Stimulated activated CD4-positive, alpha-beta T cell treated with anti-CD3 and anti-CD28 coated beads, TNF-alpha, amount 100 ng/mL, for 24 hours (primary cell): Measurements from ENCODE around the gene STK24.

ENCODE experiments used
- DNase-seq, 3 experiments: peaks; one replicate each; pipeline ENCODE4 v3.0.0-alpha.2; 2020; ENCODE audit warnings: low read depth in 3 of 3

STK24 gene

DNA sequence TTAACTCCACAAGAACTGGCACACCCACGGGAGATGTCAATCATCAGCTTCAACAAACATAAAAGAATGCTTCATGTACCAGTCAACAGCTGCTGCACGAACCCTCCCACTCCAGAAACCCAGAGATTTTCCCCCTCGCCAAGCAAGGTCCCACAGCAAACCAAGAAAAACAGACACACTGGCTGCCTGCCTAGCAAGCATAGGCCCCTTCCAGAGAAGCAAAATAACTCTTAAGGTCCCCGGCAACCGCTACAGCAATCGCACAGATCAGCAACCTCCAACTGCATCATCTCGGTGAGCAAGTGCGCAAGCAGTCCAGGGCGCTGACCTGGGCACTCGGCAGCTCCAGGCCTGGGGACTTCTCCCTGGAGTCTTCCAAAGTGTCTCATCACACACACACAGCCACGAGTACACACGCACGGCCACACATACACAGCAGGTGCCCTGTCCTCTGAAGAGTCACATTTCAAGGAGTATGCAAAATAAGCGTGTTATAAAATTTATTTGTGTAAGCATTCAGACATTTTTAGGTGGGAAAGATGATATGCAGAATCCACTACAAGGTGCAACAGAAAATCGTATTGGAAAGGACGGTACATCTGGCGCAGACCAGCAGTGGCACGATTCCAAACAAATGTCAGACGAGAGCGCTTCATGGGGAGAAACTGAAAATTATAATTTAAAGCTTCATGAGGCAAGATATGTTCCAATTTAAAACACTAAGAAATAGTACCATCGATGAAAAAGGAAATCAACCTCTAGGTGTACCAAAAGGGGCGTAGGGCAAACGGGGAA, 125.0 kb downstream of the STK24 start:
- no peak for DNase-seq

DNA sequence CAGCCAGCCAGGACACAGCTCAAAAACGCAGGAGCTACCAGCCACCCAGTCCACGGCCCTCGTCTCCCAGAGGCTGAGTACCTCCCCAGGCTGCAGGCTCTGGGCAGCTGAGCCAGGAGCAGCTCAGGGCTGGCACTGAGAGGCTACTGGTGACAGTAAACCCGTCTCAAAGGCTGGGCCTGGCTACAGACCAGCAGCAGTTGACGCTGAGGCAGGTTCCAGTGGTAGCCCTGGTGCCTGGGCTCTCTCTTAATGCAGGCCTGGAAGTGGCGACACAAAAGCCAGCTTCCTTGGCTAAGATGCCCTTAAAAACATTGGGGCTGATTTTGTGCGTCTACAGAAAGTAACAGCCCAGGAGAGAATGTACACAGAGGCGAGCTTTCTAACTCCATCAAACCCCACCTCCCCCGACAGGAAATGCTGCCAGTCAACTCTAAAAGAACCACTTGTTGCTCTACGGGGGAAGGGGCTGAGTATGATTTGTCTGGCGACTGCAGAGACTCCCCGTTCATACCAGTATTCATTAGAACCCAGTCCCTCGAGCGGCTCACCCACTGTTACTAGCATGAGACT, 126.3 kb downstream of the STK24 start:
- DNase-seq: no peak

DNA sequence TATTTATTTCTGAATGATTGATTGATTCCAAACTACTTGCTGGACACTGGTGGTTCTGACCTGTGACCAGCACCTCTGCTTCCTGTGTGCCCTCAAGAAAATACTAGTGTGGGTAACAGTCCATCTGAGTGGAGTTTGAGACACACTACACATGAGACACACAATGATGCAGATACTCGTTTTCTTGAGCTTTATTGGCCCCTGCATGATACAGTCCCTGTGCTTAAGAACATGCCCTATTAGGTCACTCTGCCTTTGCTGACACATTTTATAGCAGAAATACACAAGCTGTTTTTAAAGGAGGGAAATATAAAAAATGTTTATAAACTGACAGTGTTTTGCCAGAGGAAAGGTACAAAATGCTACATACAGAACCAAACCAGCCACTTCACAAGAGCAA, 126.9 kb downstream of the STK24 start:
- DNase-seq: no peak

DNA sequence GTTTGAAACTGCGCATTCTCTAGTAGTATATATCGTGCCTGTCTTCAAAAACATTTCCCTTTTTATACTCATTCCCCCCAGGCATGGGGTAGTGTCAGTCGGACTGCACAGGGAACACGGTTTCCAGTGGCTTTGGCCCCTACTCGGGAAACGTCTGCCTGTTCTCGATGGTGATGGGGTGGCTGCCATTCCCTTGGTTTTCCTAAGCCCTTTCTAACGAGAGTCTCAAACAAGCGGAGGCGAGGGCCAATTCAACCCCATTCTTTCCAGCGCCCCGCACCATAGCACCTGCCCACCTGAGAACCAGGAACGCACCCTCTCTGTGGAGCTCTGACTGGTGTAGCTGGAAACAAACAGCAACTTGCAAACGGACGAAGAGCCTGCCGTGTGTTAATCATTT, 127.6 kb downstream of the STK24 start:
- no peak for DNase-seq

DNA sequence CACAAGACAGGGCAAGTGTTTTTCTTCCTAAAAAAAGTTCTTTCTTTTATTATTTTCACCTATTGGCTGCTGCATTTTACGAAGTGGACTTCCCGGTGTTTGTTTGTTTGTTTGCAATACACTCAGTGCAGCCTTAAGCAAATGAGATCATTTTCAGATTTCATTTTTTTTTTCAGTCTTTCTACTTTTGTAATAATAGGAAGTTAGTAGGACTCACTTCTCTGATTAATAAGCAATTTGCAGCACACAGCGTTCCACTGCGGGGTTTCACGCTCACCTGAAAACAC, 128.3 kb downstream of the STK24 start:
- no peak for DNase-seq

DNA sequence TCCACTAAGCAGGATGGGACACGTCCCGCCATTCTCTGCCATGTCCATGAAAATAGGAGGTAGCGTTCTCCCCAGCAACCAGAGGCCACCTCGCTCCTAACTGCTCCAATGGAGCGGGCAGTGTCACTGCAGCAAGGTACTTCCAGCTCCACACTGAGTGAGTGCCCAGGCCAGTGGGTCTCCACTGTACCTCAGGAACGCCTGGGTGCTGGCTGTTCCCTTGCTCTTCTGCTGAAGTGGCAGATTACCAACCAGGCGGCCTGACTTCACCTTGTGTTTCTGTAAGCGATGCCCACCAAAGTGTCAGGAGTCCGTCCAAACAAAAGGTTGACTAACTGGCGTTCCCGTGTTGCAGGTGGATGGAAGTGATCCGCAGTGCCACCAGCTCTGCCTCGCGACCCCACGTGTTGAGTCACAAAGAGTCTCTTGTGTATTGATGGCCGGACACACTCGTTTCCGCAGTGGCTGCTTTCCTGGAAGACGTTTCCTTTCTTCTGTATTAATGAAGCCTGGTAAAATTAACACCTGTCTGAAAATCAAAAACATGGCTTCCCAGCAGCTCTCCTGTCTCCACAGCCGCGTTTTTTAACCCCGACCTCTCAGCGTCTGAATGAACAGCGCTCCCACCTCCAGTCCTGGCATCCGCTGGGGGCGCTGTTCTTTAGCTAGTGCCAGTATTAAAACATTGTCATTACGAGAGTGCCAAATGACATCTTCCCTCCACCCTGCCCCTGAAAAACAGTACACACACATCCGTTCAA, 128.8 kb downstream of the STK24 start:
- DNase-seq: peak in 1 of 3 experiments; percentile 19

DNA sequence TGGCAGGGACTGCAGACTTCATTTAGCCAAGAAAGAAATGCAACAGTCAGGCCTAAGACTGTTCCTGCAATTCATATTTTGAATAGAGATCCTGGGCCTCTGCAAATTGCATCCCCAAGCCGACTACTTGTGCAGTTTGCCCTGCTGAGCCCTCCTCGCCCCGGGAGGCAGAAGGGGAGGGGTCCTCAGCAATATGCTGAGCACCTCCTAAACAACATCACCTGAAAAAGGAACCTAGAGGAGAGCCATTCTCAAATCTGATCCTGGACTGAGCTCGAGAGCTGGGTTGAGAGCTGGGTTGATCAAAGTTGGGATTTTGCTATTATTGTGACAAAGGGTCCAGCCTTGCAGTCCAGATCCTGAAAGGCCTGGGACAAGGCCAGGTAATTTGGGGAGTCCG, 129.8 kb downstream of the STK24 start:
- DNase-seq: no peak

DNA sequence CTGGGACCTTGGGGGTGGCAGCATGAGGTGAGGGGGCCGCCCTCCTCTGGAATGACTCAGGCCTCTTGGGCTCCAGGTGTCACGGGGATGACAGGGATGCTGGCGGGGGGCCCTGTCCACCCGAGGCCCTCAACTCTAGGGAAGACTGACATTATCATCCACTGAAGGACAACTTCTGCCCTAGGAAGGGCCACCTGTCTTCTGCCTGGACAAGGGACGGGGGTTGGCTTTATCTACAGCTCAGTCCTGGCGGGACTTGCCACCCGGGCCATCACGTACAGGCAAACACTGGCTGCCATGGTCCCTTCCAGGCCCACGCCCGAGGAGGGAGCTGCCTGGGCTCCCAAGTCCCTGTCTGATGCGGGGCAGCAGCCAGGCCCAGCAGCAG, 130.7 kb downstream of the STK24 start:
- DNase-seq: no peak

DNA sequence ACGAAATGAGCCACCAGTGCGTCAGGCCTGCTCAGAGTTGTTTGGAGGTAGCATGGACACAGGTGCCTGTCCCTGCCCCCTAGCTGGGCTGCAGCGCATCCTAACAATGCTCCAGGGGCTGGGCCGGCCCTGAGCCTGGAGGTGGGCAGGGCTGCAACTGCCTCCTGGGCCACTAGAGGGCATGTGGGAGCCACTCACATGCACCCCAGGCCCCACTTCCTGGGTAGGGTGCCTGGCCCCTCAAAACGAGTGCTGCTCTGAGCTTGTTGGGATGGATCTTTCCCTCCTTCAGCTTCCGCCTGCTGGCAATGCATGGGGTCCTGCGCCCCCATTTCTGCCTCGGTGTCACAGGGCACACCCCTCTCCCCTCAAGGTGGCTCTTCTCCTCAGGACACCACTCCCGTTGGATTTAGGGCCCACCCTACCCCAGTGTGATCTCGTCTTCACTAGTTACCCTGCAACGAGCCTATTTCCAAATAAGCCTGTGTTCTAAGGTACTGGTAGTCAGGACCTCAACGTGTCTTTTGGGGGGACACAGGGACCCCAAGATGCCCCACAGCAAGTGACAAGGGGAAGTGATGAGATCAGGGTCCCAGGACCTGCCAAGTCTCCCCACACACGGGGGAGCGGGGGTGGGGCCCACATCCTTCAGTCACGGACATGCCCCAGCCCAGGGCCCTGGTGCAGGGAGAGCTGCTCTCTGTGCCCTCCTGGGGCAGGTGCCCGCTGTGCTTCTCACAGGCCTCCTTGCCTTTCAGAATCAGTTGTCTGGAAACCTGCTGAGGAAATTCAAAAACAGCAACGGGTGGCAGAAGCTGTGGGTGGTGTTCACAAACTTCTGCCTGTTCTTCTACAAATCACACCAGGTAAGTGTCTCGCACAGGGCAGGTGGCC, 131.3 kb downstream of the STK24 start:
- DNase-seq: peak; percentile 57 to 78 (median 59)

DNA sequence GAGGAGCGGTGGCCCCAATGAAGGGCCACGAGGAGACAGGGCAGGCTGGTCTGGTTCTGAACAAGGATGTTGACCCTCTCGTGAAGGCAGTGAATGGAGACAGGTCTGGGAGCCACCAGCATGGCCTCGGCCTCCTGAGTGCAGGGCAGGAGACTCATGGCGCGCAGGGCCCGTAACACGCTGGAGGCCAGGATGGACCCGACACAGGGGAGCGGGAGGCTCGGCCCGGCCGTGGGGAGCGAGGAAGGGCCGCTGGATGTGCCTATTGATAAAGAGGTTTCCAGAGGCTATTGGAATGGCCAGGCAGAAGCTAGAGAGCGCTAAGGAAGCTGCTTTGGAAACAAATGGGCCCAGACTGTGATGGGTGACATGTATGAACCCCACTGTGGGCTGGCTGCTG, 132.5 kb downstream of the STK24 start:
- no peak for DNase-seq

DNA sequence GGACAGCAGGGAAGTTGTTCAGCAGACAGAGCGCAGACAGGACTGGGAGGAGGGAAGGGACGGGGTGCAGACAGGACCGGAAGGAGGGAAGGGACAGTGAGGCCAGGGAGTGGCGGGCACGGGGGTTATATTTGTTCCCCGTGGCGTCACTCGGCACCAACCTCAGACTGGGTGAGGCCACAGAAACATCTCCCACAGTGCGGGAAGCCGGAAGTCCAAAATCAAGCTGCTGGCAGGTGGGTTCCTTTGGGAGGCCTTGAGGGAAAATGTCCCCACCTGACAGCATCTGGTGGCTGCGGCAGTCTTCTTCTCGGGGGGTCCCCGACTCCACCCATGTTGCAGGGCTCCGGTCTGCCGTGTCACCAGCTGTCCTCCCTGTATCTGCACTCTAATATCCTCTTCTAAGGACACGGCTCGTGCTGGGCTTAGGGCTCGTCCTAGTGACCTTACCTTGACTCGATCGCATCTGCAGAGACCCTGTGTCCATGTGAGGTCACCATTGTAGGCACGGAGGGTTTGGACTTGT, 133.0 kb downstream of the STK24 start:
- no peak for DNase-seq

DNA sequence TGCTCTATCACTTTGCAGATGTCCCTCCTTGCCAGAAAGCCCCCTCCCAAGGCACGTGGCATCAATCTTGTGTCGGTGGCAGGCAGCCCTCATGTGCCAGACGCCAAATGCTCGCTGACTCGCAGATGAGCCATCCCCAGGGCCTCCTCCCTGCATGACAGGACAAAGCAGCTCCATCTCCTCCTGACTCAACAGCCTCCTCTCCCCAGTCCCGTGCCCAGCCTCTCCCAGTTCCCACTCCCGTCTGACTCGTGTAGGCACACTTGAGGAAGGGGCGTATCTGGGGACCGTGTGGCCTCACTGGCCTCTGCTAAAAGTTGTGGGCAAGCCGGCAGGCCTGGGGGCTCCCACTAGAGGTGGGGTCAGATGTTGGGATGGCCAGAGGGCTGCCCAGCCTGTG, 133.6 kb downstream of the STK24 start:
- DNase-seq: no peak

DNA sequence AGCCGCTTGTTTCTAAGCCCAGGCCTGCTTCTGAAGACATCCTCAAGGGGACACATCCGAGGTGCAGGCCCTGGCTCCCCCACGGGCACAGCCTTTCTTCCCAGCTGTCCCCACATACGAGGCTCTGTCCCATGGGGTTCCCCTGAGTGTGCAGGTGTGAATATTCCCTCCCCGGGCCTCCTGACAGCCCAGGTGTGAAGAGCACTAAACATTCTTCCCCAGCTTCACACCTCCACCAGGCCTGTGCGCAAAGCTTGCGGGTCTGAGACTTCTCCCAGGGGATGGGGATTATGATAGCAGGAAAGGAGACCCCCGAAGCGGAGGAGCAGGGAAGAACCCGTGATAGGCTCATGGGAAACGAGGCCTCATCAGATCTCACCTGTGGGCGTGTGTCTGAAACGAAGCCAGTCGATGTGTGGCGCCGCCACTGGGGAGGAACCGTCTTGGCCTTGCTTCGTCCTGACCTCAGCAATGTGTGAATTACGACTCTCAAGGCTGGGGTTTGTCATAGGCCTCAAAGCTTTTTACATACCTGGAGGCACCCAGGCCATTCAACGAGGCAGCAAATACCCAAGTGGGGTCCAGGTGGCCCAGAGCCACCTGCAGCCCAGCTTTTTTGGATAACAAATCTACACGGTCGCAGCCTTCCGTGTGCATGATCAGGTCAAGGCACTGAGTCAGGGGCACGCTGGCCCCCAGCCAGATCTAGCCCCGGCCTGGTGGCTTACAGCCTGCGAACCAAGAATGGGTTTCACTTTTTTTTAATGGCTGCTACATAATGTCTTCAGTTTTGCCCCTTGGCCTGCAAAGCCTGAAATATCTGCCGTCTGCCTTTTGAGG, 134.3 kb downstream of the STK24 start:
- DNase-seq: no peak

DNA sequence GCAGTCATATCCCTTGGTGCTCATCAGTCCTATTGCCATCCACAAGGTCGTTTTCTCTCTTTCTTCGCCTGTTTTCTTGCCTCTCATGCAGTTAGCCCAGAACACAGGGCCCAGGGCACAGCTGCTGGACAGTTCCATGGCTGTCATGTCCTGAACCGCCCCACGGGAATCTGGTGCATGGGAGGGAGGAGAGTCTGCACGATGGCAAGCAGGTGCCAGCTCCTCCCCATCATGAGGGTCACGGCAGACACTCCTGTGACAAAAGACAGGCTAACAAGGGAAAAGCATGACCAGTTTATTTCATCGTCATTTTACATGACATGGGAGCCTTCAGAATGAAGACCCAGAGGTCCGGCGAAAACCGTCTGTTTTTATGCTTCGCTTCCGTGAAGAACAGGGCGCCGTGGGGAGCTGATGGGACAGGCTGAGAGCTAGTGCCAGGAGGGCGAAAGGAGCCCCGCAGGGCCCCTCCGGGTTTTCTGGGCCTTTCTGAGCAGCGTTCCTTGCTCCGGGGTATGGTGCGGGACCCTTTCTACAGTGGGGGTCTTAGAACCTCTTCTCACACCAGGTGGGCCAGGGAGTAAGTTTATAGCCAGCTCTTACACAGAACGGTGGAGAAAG, 135.7 kb downstream of the STK24 start:
- DNase-seq: no peak

DNA sequence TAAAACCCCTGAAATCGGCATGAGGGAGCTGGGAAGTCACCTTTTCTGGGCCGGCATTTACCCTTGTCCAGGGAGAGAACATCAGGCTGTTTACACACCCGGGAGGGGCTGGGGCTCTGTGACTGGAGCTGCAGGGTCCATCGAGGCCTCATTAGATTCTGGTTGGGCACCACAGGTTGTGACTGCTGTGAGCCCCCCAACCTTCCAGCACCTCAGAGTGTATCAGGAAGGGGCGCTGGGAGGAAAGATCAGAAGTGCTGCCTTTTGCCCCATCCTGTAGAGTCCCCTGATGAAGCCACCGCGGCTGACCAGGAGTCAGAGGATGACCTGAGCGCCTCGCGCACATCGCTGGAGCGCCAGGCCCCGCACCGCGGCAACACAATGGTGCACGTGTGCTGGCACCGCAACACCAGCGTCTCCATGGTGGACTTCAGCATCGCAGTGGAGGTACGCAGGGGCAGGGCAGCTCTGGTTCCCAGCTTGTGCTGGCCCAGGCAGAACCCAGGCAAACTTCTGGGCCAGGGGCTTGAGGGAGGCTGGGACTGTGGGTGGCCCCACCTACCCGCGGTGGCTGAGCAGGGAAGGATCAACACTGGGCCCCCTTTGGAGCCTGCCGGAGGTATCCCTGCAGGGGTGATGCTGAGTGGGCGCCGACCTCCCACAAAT, 136.4 kb downstream of the STK24 start:
- DNase-seq: no peak

DNA sequence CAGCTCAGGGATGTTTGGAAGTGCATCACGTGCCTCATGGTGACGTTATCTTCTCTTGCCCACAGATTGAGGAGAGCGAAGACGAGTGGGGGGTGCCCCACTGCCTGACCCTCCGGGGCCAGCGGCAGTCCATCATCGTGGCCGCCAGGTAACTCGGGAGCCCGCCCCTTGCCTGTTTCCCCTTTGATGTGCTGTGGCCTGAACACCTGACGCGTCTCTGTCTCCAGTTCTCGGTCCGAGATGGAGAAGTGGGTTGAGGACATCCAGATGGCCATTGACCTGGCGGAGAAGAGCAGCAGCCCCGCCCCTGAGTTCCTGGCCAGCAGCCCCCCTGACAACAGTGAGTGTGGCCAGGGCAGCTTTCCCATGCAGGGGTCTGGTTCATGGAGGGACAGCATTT, 137.0 kb downstream of the STK24 start:
- DNase-seq: no peak

DNA sequence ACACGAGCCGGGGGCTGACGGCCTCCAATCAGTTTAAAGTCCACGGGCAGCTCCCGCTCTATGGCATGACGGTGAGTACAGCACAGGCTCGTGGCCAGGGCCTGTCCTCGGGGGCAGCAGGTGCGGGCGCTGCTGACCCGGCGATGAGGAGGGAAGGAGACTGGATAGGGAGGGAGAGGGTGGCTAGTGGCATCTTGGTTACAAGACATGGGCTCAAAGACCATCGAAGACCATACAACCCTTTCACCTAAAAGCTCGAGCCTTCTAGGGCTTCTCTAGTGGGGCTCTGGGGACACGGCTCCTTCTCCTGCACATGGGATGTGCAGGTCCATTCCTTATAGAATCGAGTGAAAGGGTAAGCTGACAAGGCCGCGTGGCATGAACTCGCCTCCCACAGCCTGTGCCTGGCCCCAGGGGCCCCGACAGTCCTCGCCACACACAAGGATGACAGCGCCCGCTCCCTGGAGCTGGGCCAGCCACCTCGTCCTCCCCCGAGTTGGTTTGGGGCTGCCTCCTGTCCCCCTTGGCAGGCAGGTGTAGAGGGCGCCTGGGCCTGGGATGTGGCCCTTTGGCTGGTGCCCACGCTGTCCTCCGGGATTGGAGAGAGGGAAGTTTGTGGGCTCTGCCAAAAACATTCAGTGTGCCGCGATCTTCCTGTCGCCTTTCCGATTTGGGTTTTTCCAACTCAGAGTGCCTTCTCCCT, 137.6 kb downstream of the STK24 start:
- no peak for DNase-seq

DNA sequence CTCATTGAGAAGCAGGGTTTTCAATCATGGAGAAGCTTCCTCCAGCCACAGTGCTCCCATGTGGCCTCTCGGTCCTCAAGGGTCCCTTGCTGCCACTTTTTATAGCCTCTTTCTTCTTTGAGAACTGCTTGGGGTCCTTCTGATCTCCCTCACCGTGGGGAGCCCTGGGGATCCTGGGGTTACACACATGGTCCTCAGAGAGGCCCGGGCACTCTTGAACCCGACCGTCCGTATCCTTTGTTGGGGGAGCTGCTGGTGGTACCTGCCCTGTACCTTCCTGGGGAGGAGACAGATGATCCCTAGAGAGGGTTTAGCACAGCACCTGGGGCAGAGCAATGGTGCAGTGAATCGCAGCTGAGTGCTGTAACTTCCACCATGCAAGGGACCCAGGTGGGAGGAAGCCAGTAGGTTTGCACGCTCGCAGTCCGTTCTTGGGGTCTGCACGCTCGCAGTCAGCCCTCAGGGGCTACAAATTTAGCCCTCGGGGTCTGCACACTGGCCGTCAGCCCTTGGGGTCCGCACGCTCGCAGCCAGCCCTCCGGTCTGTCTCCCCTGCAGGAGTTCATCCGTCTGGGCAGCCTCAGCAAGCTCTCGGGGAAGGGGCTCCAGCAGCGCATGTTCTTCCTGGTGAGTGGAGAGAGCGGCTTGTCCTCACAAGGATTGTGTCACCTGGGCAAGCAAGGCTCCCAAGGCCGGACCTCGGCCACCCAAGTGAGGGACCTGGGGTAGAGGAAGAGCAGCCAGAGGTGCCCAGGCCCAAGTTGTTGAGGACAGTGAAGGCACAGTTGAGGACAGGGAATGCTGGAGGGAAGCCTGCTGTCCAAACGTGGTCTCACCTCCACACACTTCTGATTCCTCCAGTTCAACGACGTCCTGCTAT, 138.4 kb downstream of the STK24 start:
- DNase-seq: no peak
